ENCODE measurements around the gene ENSA. TPM values are rescaled to one million over a fixed set of nuclear protein-coding genes. Genes with fewer than 3 reads are reported as not detected.
A peak's percentile ranks its signal among the peaks of the same experiment; 100 is the strongest.
"Not testable (repeated sequence)": the region's sequence is repeated elsewhere in the genome, so short reads cannot be mapped to it uniquely, and the experiment has no call there.

Gene ENSA
- total RNA-seq, 4 donors from 2014 or later: 111 to 174 (median 158) TPM

- WGBS, 2 donors (ENCODE audit: low coverage in 1 of 2): 9 to 17% methylated on average over 1 of the region's 1 CpG
- Histone ChIP-seq H3K9me3 (no peaks in the 10 kb centered on the region), H3K4me1 (peaks cover 26 to 69% (median 50%) of the 10 kb centered on the region in 4 donors), H3K27me3 (no peaks in the 10 kb centered on the region), H3K36me3 (peaks cover 0 to 52% (median 18%) of the 10 kb centered on the region in 4 donors), H3K27ac (peak overlapping the region; percentile 98 to 99 (median 98)), H3K4me3 (peak overlapping the region; percentile 85 to 97 (median 91))
- no peak for TF ChIP-seq POLR2A (IDR thresholded peaks at IDR 0.05)
- peak in 2 of 3 donors; percentile 2 to 69 for TF ChIP-seq POLR2AphosphoS5 (IDR thresholded peaks at IDR 0.05)
- DNase-seq: no peak
- intact Hi-C loops (cut with DNase I; ENCODE audit: low total_unique reads) (loop anchor here (2.0 kb wide), 1 partner anchor 15 kb away; no protein-coding TSS in a partner anchor), in situ Hi-C loops (cut with MboI; ENCODE audit: low pct_ligation_motif_present in 1 of 4, low pct_unique_long_range_greater_than_20kb in 1 of 4, low sequenced_read_pairs in 3 of 4) (no loop called here)
Measured at GRCh38 chr1:150575518-150576366, 53.7 kb downstream of the ENSA start.

DNA sequence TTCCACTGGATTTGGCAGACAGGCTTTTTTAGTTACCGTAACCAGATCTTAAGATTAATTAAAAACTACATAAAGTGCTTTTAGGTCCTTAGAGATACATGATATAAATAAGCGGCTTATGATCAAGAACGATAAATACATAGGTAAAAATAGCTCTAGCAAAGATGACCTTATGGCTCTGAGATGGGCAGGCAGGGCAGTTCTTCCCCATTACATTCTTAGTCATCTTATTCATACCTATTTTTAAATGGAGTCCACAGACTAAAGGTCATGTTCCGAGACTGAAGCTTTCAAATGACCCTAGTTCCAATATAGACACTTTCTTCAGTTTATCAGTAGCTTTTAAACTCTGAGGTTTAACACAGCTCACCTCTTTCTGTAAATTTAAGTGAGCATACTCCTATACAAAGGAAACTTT is 54.3 kb downstream of the ENSA start:
- H3K27me3 ChIP-seq: no peaks in the 10 kb centered on the region
- H3K27ac ChIP-seq: peak overlapping the region; percentile 98 to 99 (median 98)
- peaks cover 28 to 71% (median 53%) of the 10 kb centered on the region in 4 donors for H3K4me1 ChIP-seq
- peaks cover 0 to 52% (median 18%) of the 10 kb centered on the region in 4 donors for H3K36me3 ChIP-seq
- DNase-seq: no peak
- peak overlapping the region; percentile 85 to 97 (median 91) for H3K4me3 ChIP-seq
- intact Hi-C loops (cut with DNase I; ENCODE audit: low total_unique reads) (no loop called here), in situ Hi-C loops (cut with MboI; ENCODE audit: low pct_ligation_motif_present in 1 of 4, low pct_unique_long_range_greater_than_20kb in 1 of 4, low sequenced_read_pairs in 3 of 4) (no loop called here)
- H3K9me3 ChIP-seq: no peaks in the 10 kb centered on the region
- WGBS, 2 donors (ENCODE audit: low coverage in 1 of 2): 33 to 47% methylated on average over 4 of the region's 4 CpGs
- TF ChIP-seq POLR2AphosphoS5 (IDR thresholded peaks at IDR 0.05): peak in 2 of 3 donors; percentile 48 to 63
- TF ChIP-seq POLR2A (IDR thresholded peaks at IDR 0.05): peak; percentile 23
- no peak for TF ChIP-seq EP300 (IDR thresholded peaks at IDR 0.05; ENCODE audit: low read depth)

DNA sequence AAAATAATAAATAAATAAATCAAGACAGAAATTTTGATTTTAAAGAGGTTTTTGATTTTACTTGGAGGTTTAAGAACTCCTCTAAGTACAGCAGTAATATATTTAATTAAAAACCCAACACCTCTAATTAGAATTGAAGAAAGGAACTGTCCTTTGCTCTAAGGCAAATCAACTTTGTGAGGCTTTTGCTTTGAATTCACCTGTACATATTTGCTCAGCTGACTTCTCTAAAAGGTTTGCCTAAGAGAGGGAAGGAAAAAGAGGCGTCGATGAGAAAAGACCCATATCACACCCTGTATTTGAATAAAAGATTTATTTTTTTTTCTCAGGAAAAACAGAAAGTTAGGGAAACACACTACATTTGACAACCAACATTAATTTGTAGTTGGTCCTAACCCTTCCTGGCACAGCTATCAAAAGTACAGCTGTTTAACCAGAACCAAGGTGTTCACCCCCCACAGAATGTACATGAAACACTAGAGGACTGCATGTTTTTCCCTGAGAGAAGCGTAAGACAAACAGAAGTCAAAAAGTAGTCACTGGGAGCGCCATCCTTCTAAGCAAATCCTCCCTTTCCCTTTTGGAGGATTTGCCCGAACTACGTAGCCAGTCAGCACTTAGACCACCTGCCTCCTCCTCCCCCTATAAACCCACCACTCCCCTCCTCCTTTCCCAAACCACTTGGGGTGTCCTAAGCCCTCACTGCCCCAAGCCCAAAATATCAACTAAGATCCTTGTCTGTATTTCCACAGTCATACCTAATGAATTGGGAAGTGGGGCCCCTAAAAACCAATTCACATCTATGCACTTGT is 54.9 kb downstream of the ENSA start:
- Histone ChIP-seq H3K4me3 (peak overlapping the region in 3 of 4 donors; percentile 85 to 94 (median 88)), H3K9me3 (no peaks in the 10 kb centered on the region), H3K36me3 (peaks cover 0 to 52% (median 18%) of the 10 kb centered on the region in 4 donors), H3K4me1 (peaks cover 32 to 74% (median 57%) of the 10 kb centered on the region in 4 donors), H3K27ac (peak overlapping the region; percentile 98 to 99 (median 98)), H3K27me3 (no peaks in the 10 kb centered on the region)
- TF ChIP-seq POLR2AphosphoS5 (IDR thresholded peaks at IDR 0.05): peak in 2 of 3 donors; percentile 17 to 74
- TF ChIP-seq EP300 (IDR thresholded peaks at IDR 0.05; ENCODE audit: low read depth): no peak
- TF ChIP-seq POLR2A (IDR thresholded peaks at IDR 0.05): peak; percentile 19
- in situ Hi-C loops (cut with MboI; ENCODE audit: low pct_ligation_motif_present in 1 of 4, low pct_unique_long_range_greater_than_20kb in 1 of 4, low sequenced_read_pairs in 3 of 4) (no loop called here), intact Hi-C loops (cut with DNase I; ENCODE audit: low total_unique reads) (no loop called here)
- DNase-seq: no peak
- WGBS, 2 donors (ENCODE audit: low coverage in 1 of 2): 48 to 70% methylated on average over 3 to 6 of the region's 6 CpGs

DNA sequence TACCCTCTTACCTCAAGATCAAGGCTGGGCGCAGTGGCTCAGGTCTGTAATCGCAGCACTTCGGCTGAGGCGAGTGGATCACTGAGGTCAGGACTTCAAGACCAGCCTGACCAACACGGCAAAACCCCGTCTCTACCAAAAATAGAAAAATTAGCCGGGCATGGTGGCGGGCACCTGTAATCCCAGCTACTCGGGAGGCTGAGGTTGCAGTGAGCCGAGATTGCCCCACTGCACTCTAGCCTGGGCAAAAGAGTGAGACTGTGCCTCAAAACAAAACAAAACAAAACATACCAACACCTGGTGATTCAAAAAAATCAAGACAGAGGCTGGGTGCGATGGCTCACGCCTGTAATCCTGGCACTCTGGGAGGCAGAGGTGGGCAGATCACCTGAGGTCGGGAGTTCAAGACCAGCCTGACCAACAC is 55.8 kb downstream of the ENSA start:
- DNase-seq; H3K27me3 ChIP-seq; intact Hi-C loops (cut with DNase I; ENCODE audit: low total_unique reads); H3K9me3 ChIP-seq; in situ Hi-C loops (cut with MboI; ENCODE audit: low pct_ligation_motif_present in 1 of 4, low pct_unique_long_range_greater_than_20kb in 1 of 4, low sequenced_read_pairs in 3 of 4): not testable (repeated sequence)
- H3K4me3 ChIP-seq: peak overlapping the region in 1 of 4 donors; percentile 88
- H3K4me1 ChIP-seq: peaks cover 39 to 82% (median 65%) of the 10 kb centered on the region in 4 donors
- 66 to 79% methylated on average over 3 to 13 of the region's 13 CpGs for WGBS, 2 donors (ENCODE audit: low coverage in 1 of 2)
- H3K27ac ChIP-seq: peak overlapping the region; percentile 98 to 99 (median 98)
- TF ChIP-seq POLR2AphosphoS5 (IDR thresholded peaks at IDR 0.05) (peak in 2 of 3 donors; percentile 54 to 79), POLR2A (IDR thresholded peaks at IDR 0.05) (peak; percentile 53)
- peaks cover 0 to 52% (median 18%) of the 10 kb centered on the region in 4 donors for H3K36me3 ChIP-seq

GRCh38 chr1:150572918-150573647 is 56.3 kb downstream of the ENSA start:
- peaks cover 43 to 88% (median 70%) of the 10 kb centered on the region in 4 donors for H3K4me1 ChIP-seq
- peak overlapping the region; percentile 98 to 99 (median 98) for H3K27ac ChIP-seq
- no peaks in the 10 kb centered on the region for H3K9me3 ChIP-seq
- DNase-seq: no peak
- WGBS, 2 donors (ENCODE audit: low coverage in 1 of 2): 50 to 51% methylated on average over 4 of the region's 4 CpGs
- in situ Hi-C loops (cut with MboI; ENCODE audit: low pct_ligation_motif_present in 1 of 4, low pct_unique_long_range_greater_than_20kb in 1 of 4, low sequenced_read_pairs in 3 of 4): no loop called here
- TF ChIP-seq CTCF (IDR thresholded peaks at IDR 0.05) (no peak), POLR2A (IDR thresholded peaks at IDR 0.05) (peak; percentile 9), POLR2AphosphoS5 (IDR thresholded peaks at IDR 0.05) (peak in 2 of 3 donors; percentile 65 to 71), EP300 (IDR thresholded peaks at IDR 0.05; ENCODE audit: low read depth) (no peak)
- H3K4me3 ChIP-seq: peak overlapping the region in 1 of 4 donors; percentile 88
- H3K27me3 ChIP-seq: no peaks in the 10 kb centered on the region
- H3K36me3 ChIP-seq: peaks cover 0 to 52% (median 18%) of the 10 kb centered on the region in 4 donors
- intact Hi-C loops (cut with DNase I; ENCODE audit: low total_unique reads): no loop called here

Small RNAs within 50 kb of the gene (small RNA-seq; reads per million reads assigned to genes)
- gene RF00015 (0 reads per million in 4 donors), gene RF00561 (0 reads per million in 4 donors)

Other genes starting within 250 kb of the ENSA start
- gene TARS2, start 142.2 kb downstream of the ENSA start, total RNA-seq: 10 to 100 TPM in 2 of 4 donors, 1 to 10 TPM in 2; 2.8 to 22.7 (median 9.0) TPM
- gene ECM1, start 121.5 kb downstream of the ENSA start, total RNA-seq: 1 to 10 TPM; 1.5 to 5.4 (median 3.3) TPM
- not detected for gene FALEC, start 113.9 kb downstream of the ENSA start, total RNA-seq
- 10 to 100 TPM in 3 of 4 donors, 1 to 10 TPM in 1; 7.2 to 26.2 (median 16.3) TPM for gene ADAMTSL4, start 80.2 kb downstream of the ENSA start, total RNA-seq
- 100 to 1,000 TPM; 176 to 395 (median 269) TPM for gene MCL1, start 50.0 kb downstream of the ENSA start, total RNA-seq
- 10 to 100 TPM; 12.7 to 61.0 (median 34.7) TPM for gene GOLPH3L, start 67.5 kb upstream of the ENSA start, total RNA-seq
- 1 to 10 TPM in 1 of 4 donors, under 1 TPM in 1, not detected in 2; 0.41 to 1.6 TPM for gene HORMAD1, start 91.3 kb upstream of the ENSA start, total RNA-seq
- 100 to 1,000 TPM; 235 to 454 (median 330) TPM for gene CTSS, start 136.2 kb upstream of the ENSA start, total RNA-seq
- gene CTSK, start 178.6 kb upstream of the ENSA start, total RNA-seq: 10 to 100 TPM; 13.3 to 53.2 (median 35.8) TPM
- 10 to 100 TPM; 47.9 to 64.6 (median 53.9) TPM for gene ARNT, start 247.0 kb upstream of the ENSA start, total RNA-seq

All from transverse colon (tissue), 4 donors.